Fibroblast of lung (primary cell): ENCODE results near the gene ELOF1.

Experiments
- EZH2 ChIP-seq: IDR thresholded peaks from 2 replicates; pipeline ENCODE4 v1.5.1; 2012; ENCODE audit warnings: low read length, control low read depth, mild to moderate bottlenecking; ENCODE audit errors: missing control alignments
- TF ChIP-seq, protein P1 (sequence below), 2 donors: IDR thresholded peaks in 1 of 2; conservative IDR thresholded peaks in 1 of 2; 1 replicate in 1 of 2; 2 replicates in 1 of 2; pipeline ENCODE4 v1.5.1; 2011 to 2012; ENCODE audit warnings: low read length in 2 of 2, control low read depth in 1 of 2, inconsistent platforms in 1 of 2, low read depth in 1 of 2, mild to moderate bottlenecking in 1 of 2

- TF ChIP-seq, protein P1, sequence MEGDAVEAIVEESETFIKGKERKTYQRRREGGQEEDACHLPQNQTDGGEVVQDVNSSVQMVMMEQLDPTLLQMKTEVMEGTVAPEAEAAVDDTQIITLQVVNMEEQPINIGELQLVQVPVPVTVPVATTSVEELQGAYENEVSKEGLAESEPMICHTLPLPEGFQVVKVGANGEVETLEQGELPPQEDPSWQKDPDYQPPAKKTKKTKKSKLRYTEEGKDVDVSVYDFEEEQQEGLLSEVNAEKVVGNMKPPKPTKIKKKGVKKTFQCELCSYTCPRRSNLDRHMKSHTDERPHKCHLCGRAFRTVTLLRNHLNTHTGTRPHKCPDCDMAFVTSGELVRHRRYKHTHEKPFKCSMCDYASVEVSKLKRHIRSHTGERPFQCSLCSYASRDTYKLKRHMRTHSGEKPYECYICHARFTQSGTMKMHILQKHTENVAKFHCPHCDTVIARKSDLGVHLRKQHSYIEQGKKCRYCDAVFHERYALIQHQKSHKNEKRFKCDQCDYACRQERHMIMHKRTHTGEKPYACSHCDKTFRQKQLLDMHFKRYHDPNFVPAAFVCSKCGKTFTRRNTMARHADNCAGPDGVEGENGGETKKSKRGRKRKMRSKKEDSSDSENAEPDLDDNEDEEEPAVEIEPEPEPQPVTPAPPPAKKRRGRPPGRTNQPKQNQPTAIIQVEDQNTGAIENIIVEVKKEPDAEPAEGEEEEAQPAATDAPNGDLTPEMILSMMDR (conservative IDR thresholded peaks at IDR 0.05 in 1 of 2, IDR thresholded peaks at IDR 0.05 in 1 of 2; ENCODE audit: low read depth in 1 of 2, low read length in 2 of 2): peak; percentile 24 to 32
- no peak for TF ChIP-seq EZH2
These were observed 28.6 kb downstream of the ELOF1 start for GRCh38 chr19:11530432-11530831.
